Measurements from ENCODE around the gene TMED5.

DNA sequence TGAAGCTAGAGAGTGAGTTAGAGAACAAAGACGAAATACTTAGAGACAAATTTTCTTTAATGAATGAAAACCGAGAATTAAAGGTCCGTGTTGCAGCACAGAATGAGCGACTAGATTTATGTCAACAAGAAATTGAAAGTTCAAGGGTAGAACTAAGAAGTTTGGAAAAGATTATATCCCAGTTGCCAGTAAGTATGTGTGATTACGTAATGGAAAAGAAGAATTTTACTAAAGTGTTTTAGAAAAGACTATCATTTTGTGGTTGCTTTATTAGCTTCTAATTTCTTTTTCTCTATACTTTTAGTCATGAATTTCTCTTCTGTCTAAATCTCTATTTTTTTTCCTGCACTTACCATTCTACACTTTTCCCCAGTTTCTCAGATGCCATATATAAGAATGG is 27.0 kb upstream of the TMED5 start:
- TF ChIP-seq CTCF (IDR thresholded peaks at IDR 0.05) = no peak
- TF ChIP-seq POLR2A (IDR thresholded peaks at IDR 0.05) = no peak
